ENCODE results near the gene F10. TPM values are rescaled to one million over a fixed set of nuclear protein-coding genes. Genes with fewer than 3 reads are reported as not detected.

F10 gene
- total RNA-seq, 2 experiments from 2014 or later, result not detected

DNA sequence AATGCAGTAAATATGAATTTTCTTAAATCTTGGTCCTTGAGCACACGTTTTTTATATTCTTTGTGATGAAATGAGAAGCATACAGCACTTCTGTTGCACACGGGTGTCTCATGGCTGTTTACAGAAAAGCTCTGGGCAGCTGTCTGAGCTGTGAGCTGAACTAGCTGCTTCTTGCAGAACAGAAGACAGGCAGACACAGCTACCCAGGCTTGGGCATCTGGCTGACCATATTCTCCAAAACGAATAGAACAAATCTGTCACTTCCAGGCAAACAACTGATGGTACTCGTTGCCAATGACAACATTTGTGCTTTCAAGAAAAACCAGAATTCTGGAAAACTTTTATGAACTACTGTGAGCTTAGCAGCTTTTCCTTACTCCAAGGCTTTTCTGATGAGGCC is 69.7 kb downstream of the F10 start:
- H3K36me3 ChIP-seq (ENCODE audit: insufficient read depth, low read length), result peaks cover 69% of the 10 kb centered on the region
- TF ChIP-seq, protein P1, sequence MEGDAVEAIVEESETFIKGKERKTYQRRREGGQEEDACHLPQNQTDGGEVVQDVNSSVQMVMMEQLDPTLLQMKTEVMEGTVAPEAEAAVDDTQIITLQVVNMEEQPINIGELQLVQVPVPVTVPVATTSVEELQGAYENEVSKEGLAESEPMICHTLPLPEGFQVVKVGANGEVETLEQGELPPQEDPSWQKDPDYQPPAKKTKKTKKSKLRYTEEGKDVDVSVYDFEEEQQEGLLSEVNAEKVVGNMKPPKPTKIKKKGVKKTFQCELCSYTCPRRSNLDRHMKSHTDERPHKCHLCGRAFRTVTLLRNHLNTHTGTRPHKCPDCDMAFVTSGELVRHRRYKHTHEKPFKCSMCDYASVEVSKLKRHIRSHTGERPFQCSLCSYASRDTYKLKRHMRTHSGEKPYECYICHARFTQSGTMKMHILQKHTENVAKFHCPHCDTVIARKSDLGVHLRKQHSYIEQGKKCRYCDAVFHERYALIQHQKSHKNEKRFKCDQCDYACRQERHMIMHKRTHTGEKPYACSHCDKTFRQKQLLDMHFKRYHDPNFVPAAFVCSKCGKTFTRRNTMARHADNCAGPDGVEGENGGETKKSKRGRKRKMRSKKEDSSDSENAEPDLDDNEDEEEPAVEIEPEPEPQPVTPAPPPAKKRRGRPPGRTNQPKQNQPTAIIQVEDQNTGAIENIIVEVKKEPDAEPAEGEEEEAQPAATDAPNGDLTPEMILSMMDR (conservative IDR thresholded peaks at IDR 0.05; ENCODE audit: low read length), result no peak
- no peak for TF ChIP-seq EZH2phosphoT487 (IDR thresholded peaks at IDR 0.05; ENCODE audit: borderline replicate concordance, low read depth, low read length)
- no TSS peak for BruUV-seq (replicated peaks)
- POLR2A ChIA-PET, result no interaction called here
- no peaks in the 10 kb centered on the region for H3K4me1 ChIP-seq (ENCODE audit: insufficient read depth, low read length, poor library complexity, severe bottlenecking)
- intact Hi-C loops (cut with micrococcal nuclease; ENCODE audit: unreplicated experiment), result no loop called here
- H3K9me2 ChIP-seq (ENCODE audit: insufficient read depth, low read length), result no peaks in the 10 kb centered on the region
- DNase-seq (ENCODE audit: low spot score), result no peak
- no peaks in the 10 kb centered on the region for H4K20me1 ChIP-seq (ENCODE audit: insufficient read depth, low read length)
- H3K27ac ChIP-seq (ENCODE audit: low read depth, low read length, poor library complexity, severe bottlenecking), result no peak overlapping the region
- H3K79me2 ChIP-seq (ENCODE audit: insufficient read depth, low read depth, low read length), result no peaks in the 10 kb centered on the region
- no peak overlapping the region for H2AFZ ChIP-seq (ENCODE audit: low read length)
- CTCF ChIA-PET (ENCODE audit: unreplicated experiment), result no interaction called here
- no peak overlapping the region for H3K4me2 ChIP-seq (ENCODE audit: low read length)
- H3K9me3 ChIP-seq (ENCODE audit: low read length), result no peaks in the 10 kb centered on the region
- no peak overlapping the region for H3K4me3 ChIP-seq (ENCODE audit: low read depth, low read length, poor library complexity, severe bottlenecking)

DNA sequence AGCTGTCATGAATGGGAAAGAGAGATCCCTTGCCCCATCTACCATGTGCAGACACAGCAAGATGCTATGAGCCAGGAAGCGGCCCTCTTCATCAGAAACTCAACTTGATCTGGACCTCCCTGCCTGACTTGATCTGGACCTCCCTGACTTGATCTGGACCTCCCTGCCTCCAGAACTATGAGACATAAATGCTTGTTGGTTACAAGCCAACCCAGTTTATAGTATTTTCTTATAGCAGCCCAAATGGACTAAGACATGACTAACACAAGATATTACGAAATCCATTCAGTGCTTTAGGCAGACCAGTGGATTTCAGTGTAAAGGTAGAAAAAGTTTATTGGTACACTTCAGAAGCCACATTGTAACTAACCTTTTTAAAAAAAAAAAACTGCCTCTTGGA is 70.3 kb downstream of the F10 start:
- Histone ChIP-seq H3K4me3 (ENCODE audit: low read depth, low read length, poor library complexity, severe bottlenecking) (no peak overlapping the region), H2AFZ (ENCODE audit: low read length) (no peak overlapping the region), H3K9me2 (ENCODE audit: insufficient read depth, low read length) (no peaks in the 10 kb centered on the region), H3K4me2 (ENCODE audit: low read length) (no peak overlapping the region), H3K9me3 (ENCODE audit: low read length) (no peaks in the 10 kb centered on the region), H3K36me3 (ENCODE audit: insufficient read depth, low read length) (peaks cover 75% of the 10 kb centered on the region), H4K20me1 (ENCODE audit: insufficient read depth, low read length) (no peaks in the 10 kb centered on the region), H3K27ac (ENCODE audit: low read depth, low read length, poor library complexity, severe bottlenecking) (no peak overlapping the region), H3K4me1 (ENCODE audit: insufficient read depth, low read length, poor library complexity, severe bottlenecking) (no peaks in the 10 kb centered on the region), H3K79me2 (ENCODE audit: insufficient read depth, low read depth, low read length) (no peaks in the 10 kb centered on the region)
- no TSS peak for BruUV-seq (replicated peaks)
- TF ChIP-seq EZH2phosphoT487 (IDR thresholded peaks at IDR 0.05; ENCODE audit: borderline replicate concordance, low read depth, low read length), result no peak
- TF ChIP-seq, protein P1 (conservative IDR thresholded peaks at IDR 0.05; ENCODE audit: low read length), result no peak
- POLR2A ChIA-PET, result no interaction called here
- no peak for DNase-seq (ENCODE audit: low spot score)
- CTCF ChIA-PET (ENCODE audit: unreplicated experiment), result no interaction called here
- intact Hi-C loops (cut with micrococcal nuclease; ENCODE audit: unreplicated experiment), result no loop called here

DNA sequence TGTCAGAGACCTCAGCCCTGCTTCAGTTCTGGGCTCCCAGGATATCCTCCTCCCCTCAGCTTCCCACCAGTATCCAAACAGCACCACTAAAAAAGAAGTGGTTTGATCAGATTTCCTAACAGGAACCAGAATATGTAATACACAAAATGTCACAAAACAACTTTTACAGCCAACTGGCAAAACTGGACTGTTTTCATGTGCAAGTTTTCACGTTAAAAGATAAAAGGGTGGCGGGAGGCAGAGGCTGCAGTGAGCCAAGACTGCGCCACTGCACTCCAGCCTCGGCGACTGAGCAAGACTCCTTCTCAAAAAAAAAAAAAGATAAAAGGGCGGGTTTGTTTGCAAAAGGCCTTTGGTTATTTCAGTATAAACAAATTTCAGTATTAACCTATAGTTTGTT is 72.8 kb downstream of the F10 start:
- Histone ChIP-seq H3K79me2 (ENCODE audit: insufficient read depth, low read depth, low read length) (no peaks in the 10 kb centered on the region; the same call in 1 of the 2 replicates), H3K27ac (ENCODE audit: low read depth, low read length, poor library complexity, severe bottlenecking) (no peak overlapping the region), H4K20me1 (ENCODE audit: insufficient read depth, low read length) (no peaks in the 10 kb centered on the region), H3K4me3 (ENCODE audit: low read depth, low read length, poor library complexity, severe bottlenecking) (no peak overlapping the region), H3K9me2 (ENCODE audit: insufficient read depth, low read length) (no peaks in the 10 kb centered on the region), H2AFZ (ENCODE audit: low read length) (no peak overlapping the region), H3K36me3 (ENCODE audit: insufficient read depth, low read length) (peaks cover 78% of the 10 kb centered on the region), H3K4me1 (ENCODE audit: insufficient read depth, low read length, poor library complexity, severe bottlenecking) (no peaks in the 10 kb centered on the region), H3K9me3 (ENCODE audit: low read length) (no peaks in the 10 kb centered on the region), H3K4me2 (ENCODE audit: low read length) (no peak overlapping the region)
- no TSS peak for BruUV-seq (replicated peaks)
- ChIA-PET CTCF (ENCODE audit: unreplicated experiment) (no interaction called here), POLR2A (interaction anchor here (0.6 kb wide), 1 partner anchor 74 kb away, joined by 3 read pairs; no protein-coding TSS in a partner anchor)
- no peak for DNase-seq (ENCODE audit: low spot score)
- TF ChIP-seq, protein P1 (conservative IDR thresholded peaks at IDR 0.05; ENCODE audit: low read length), result no peak
- no peak for TF ChIP-seq EZH2phosphoT487 (IDR thresholded peaks at IDR 0.05; ENCODE audit: borderline replicate concordance, low read depth, low read length)
- intact Hi-C loops (cut with micrococcal nuclease; ENCODE audit: unreplicated experiment), result no loop called here

Measured in OCI-LY7 (cell line).